Activated CD4-positive, alpha-beta T cell treated with anti-CD3 and anti-CD28 coated beads, Interleukin-2, amount 50 U/mL, for 4 hours (primary cell): ENCODE results near the gene ZNF830.
A peak's percentile ranks its signal among the peaks of the same experiment; 100 is the strongest.
"Not testable (repeated sequence)": the region's sequence is repeated elsewhere in the genome, so short reads cannot be mapped to it uniquely, and the experiment has no call there.

Source experiments
- DNase-seq, 2 experiments: peaks; one replicate each; pipeline ENCODE4 v3.0.0-alpha.2; 2020

The ZNF830 gene

DNA sequence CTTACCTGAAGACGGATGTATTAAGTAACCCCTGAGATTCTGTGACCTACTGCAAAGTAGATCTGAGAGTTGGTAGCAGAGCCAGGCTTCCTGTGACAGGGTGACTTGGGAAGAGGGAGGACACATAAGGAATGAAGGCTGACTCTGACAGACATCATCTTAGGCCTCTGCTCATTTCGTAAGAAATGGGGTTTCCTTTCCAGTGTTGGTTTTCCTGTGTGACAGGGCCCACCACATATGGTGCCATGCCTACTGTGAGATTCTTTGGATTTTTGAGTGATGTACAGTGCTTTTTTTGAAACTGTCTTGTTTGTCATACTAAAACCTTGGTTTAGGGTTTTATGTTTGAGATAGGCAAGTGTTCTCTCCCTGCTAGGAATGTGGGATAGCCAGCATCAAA lies 31.7 kb downstream of the ZNF830 start:
- no peak for DNase-seq

DNA sequence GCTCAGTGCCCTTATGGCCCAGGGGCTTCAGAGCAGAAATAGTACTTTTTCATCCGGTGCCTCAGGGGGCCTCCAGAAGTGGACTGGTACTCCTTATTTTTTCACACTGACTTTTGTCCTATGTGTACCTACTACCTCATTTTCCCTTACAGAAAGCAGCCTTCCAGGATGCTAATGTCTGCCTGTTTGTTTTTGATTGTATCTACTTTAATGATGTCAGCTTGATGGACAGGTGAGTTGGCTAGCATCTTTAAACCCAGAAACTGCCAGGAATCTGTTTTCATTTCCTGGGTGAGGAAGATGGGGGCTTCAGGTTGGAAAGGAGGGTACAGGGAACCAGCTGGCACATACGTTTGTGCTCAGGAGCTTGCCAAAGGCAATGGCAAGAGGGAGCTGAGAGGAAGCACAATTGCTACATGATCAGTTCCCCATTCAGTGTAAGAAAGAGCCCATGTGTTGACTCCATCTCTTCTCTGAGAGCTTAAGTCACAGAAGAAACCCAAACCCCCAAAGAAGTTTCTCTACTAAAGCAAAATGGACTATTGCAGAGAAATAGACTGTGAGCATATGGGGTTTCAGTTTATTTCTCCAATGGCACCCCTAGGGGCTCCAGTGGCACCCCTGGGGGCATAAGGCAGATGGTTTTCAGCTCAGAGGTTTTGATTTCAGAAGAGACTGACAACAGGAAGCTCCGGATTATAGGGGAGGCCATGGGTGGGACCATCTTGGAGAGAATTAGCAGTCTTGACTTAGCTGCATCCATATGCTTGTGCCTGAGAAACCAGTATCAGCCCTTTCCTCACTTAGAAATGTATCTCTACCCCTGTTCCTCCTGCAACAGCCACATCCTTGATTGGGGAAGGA lies 35.3 kb downstream of the ZNF830 start:
- no peak for DNase-seq

DNA sequence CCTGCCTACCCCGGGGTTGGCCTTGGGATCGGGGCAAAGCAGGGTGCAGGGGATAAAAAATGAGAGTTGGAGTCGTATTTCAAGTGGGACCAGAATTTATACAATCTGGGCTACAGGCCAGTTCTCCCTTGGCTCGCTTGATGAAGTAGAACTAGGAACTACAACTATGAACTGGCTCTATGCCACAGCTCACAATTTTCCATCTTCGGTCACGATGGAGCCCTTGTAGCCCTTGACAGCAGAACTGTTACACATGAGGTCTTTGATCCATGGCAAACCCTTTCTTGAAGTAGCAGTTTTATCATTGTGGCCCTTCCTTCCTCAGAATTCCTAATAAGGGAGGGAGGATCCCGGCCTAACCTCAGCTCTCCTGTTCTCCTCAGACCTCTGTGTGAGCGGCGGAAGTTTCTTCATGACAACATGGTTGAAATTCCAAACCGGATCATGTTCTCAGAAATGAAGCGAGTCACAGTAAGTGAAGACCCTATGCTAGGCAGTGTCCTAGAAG lies 36.1 kb downstream of the ZNF830 start:
- no peak for DNase-seq

DNA sequence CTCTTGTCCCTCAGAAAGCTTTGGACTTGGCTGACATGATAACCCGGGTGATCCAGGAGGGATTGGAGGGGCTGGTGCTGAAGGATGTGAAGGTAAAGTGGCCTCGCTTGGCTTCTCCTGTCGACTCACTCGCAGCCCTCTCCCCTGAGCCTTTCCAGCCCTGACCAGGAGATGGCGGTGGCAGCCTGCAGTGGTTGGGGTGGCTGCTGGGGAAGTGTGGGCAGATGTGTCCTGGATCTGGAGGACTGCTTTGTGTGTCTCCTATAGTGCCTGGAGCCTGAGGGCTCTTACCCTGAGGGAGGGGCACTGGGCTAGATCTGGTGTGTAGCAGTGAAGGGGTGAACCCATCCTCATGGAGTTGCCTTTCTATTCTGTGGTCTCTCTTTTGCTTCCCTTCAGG lies 36.9 kb downstream of the ZNF830 start:
- DNase-seq: peak; percentile 73 to 78

DNA sequence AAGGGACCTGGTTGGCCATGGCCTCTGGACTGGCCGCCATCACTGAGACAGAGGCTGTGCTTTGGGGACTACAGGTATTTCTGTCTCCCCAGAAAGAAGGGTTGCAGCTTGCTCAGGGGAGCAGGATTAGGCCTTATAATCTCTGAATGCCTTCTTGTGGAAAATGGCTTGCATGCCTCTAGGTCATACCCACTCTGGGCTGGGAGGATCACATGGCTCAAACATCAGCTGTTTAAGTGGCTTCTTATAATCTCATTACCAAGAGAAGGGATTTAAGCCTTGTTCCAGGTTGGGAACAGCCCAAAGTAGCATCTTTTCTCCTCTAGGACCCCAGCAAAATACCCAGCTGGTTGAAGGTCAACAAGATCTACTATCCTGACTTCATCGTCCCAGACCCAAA lies 38.1 kb downstream of the ZNF830 start:
- no peak for DNase-seq

DNA sequence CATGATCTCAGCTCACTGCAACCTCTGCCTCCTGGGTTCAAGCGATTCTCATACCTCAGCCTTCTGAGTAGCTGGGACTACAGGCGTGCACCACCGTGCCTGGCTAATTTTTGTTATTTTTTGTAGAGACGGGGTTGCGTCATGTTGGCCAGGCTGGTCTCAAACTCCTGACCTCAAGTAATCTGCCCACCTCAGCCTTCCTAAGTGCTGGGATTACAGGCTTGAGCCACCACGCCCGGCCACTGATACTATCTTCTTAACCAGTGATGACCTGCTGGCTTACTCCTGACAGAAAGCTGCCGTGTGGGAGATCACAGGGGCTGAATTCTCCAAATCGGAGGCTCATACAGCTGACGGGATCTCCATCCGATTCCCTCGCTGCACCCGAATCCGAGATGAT lies 39.6 kb downstream of the ZNF830 start:
- not testable (repeated sequence) for DNase-seq

DNA sequence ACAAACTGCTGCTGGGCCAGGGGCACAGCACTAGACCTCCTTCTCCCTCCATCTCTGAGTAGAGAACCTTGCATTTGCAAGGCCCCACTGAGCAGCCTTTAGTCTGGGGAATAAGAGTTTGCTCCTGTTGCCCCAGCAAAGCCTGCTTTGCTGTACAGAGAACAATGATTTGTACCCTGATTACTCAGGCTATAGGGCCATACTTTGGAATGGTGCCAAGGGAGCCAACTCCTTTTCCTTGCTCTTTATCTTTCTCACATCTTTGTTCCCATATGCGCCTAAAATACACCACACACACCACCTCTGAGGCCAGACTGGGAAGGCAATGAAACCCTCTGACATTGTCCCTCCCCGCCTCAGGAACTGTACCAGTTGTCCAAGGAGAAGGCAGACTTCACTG lies 40.2 kb downstream of the ZNF830 start:
- no peak for DNase-seq

DNA sequence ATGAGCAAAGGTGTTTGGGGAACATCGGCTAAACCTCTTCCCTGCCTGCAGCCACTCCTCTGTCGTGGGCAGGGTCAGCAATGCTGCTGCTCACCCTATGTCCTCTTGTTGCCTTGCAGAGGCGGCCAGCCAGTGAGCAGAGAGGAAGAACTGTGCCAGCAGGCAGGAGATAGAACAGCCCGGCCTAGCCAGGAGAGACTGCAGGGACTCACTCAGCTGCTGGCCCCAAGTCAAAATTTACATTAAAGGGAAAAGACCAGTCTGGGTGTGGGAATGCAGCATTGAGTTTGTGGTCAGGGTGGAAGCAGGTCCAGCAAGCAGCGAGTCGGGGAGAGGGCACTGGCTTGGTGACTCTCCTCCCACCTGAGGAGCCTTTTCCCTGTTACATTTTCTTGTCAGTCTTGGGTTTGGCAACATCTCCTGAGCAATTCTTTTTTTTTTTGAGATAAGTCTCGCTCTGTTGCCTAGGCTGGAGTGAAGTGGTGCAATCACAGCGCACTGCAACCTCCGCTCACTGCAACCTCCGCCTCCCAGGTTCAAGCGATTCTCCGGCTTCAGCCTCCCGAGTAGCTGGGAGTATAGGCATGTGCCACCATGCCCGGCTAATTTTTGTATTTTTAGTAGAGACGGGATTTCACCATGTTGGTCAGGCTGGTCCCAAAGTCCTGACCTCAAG lies 41.7 kb downstream of the ZNF830 start:
- no peak for DNase-seq

DNA sequence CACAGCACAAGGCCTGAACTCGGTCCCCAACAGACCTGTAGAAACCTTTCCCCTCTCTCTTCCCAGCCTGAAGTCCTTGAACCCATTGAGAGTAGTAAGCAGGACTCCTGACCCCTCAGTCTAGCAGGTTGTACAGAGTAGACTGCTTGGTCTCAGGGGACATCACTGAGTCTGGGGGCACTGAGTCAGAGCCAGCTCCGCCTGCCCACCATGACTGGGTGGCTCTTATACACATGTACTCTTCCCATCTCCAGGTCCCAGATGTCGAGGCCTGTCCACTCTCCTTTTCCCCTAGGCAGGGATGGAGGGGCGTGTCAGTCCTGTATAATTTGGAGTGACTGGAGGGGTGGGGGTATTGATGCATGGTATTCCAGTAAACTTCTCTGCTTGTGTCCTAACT lies 42.4 kb downstream of the ZNF830 start:
- DNase-seq: no peak

DNA sequence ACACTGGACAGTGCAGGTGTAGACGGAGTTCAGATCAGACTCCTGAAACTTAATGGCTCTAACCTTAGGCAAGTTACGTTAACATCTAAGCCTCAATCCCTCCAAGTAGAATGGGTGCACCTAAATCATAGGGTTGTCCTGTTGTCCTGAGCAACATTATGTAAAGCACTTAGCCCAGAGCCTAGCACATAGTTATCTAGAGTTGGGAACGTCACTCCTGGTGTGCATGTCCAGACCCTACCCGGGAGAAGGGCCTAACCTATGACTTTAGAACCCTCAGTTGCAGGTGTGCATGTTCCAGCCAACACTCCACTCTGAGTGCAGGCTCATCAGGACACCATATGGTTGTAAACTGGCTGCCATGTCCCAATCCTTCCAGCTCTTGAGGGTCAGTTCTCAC lies 45.0 kb downstream of the ZNF830 start:
- DNase-seq: no peak

DNA sequence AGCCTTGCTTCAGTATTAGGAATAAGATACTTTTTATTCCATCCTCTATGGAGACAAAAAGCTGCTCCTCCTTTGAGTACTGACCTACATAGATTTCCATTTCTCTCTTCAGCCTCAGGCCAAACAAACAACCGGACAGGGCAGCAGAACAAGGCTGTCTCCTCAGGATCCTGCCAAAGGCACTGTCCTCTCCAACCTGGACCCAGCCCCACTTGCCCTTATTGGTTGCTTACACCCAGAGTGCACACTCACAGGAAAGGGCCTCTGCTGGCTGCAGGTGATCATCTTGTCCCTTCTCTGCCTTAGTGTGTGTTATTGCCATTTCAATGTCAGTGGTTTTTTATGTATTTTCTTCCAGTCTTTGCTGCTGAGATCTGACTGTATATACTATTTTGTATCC lies 45.6 kb downstream of the ZNF830 start:
- DNase-seq: no peak

DNA sequence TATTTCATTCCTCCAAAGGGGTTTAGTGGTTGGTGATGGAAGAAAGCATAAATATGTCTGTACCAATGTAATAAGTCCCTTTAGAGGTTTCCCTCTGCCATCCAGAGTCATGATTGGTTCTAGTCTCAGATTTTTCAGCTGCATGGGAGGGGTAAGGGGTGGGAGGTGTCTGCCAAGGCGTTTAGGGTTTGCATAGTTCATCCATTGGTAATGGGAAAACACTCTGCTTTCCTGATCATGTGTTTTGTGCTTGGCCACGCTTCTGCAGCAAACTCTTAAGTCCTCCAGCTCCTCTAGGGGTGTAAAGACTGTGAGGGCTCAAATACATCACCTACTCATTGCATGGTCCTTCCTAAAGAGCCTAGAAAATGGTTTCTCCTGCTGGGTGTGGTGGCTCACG lies 48.8 kb downstream of the ZNF830 start:
- DNase-seq: no peak

DNA sequence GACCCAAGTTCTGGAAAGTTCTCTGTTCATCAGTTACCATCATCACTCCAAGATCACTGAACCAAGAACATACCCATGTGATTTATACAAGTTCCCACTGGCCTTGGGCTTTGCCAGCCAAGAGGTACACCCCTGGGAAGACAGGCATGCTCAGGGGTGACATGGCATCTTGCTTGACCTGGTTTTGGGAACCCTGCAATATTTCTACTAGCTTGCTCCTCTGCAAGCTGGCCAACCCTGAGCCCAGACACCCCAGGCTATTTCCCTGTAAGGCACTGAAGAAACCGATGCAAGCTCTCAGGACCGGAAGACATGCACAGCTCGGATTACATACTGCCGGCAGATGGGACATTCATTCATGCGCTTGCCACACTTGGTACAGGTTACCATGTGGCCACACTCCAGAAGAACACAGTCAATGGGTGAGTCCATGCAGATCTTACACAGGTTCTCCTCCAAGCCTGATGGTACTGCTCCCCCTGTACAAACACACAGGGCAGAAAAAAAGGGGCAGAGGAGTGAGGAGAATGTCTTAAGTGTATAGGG lies 50.4 kb downstream of the ZNF830 start:
- DNase-seq: no peak
